ENCODE data around the gene BLOC1S5. TPM values are rescaled to one million over a fixed set of nuclear protein-coding genes. Genes with fewer than 3 reads are reported as not detected.

Gene BLOC1S5
- total and polyA plus RNA-seq, 2 donors (not counting 3 experiments of a cell fraction or from before 2014, with no cell fraction given) = 3.9 to 19.1 TPM

DNA sequence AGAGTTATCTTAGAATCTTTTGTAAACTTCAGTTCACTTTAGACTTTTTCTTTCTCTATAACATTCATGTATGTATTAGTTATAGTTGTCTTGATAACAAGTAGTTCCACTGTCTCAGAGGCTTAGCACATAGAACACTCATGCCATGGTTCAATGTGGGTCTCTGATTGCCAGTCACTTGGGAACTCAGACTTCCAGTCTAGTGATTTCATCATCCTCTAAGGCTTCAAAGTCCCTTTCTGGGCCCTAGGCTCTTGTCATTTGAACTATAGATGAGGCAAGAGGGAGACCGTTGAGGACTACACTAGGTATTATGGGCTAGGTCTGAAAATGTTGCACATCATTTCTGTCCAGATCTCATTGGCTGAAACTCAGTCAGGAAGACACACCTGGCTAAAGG is 46.5 kb upstream of the BLOC1S5 start:
- Histone ChIP-seq H3K9ac (replicated peaks; ENCODE audit: extremely low read depth, insufficient read depth, low read length) (no peak overlapping the region), H3K27ac (ENCODE audit: insufficient read depth, low read depth, low read length) (no peak overlapping the region), H3K4me3 (replicated peaks in 1 of 3; ENCODE audit: insufficient read depth in 1 of 3, low read depth in 1 of 3, low read length in 3 of 3) (no peak overlapping the region), H3K9me3 (replicated peaks; ENCODE audit: control insufficient read depth, insufficient read depth, low read length) (no peaks in the 10 kb centered on the region), H3K4me2 (ENCODE audit: insufficient read depth, low read length) (no peak overlapping the region), H3K79me2 (ENCODE audit: control insufficient read depth, insufficient read depth, low read length) (no peaks in the 10 kb centered on the region), H3K27me3 (ENCODE audit: control insufficient read depth in 2 of 2, insufficient read depth in 2 of 2, low read length in 2 of 2) (no peaks in the 10 kb centered on the region), H3K4me1 (ENCODE audit: control insufficient read depth, extremely low read depth, insufficient read depth, low read length) (peaks cover 18% of the 10 kb centered on the region), H4K20me1 (replicated peaks; ENCODE audit: control insufficient read depth, extremely low read depth, insufficient read depth, low read length) (no peaks in the 10 kb centered on the region), H3K9me1 (replicated peaks; ENCODE audit: control insufficient read depth, extremely low read depth, insufficient read depth, low read length) (no peaks in the 10 kb centered on the region), H2AFZ (ENCODE audit: low read depth, low read length) (no peak overlapping the region), H3K36me3 (ENCODE audit: control insufficient read depth in 2 of 2, extremely low read depth in 1 of 2, insufficient read depth in 2 of 2, low read length in 2 of 2) (no peaks in the 10 kb centered on the region)
- no peak for TF ChIP-seq GATA2 (IDR thresholded peaks at IDR 0.05; ENCODE audit: insufficient read depth, insufficient read length, low read depth, low read length)
- intact Hi-C loops (cut with micrococcal nuclease) = no loop called here
- POLR2A ChIA-PET = no interaction called here
- FAIRE-seq (no peak), DNase-seq (ENCODE audit: low read depth, low spot score) (no peak)
- dilution Hi-C loops (cut with MboI; ENCODE audit: extremely low pct_ligation_motif_present, low sequenced_read_pairs) = no loop called here
- BruUV-seq (replicated peaks) = no TSS peak
- CTCF ChIA-PET = interaction anchor here (0.9 kb wide), 1 partner anchor 108 kb away, joined by 3 read pairs; no protein-coding TSS in a partner anchor

DNA sequence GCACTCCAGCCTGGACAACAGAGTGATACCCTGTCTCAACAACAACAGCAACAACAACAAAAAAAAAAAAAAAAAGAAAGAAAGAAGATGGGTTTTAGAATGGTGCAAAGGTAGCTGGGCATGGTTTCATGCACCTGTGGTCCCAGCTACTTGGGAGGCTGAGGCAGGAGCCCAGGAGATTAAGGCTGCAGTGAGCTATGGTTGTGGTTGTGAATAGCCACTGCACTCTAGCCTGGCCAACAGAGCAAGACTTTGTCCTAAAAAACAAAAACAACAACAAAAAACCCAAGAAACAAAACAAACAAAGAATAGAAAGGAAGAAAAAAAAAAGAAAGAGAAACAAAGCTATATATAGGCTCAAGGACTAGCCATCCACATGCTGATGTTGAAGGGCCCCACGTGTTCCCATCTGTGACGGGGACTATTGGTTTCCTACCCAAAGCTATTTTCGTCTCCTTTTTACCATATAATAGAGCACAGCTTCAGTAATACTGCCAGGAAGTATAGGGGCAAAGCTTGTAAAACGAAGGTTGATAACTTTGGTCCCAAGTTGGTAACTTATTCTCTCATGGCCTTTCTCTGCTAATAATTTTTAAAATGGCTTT is 46.0 kb upstream of the BLOC1S5 start:
- intact Hi-C loops (cut with micrococcal nuclease) = no loop called here
- BruUV-seq (replicated peaks) = no TSS peak
- H3K36me3 ChIP-seq (ENCODE audit: control insufficient read depth in 2 of 2, extremely low read depth in 1 of 2, insufficient read depth in 2 of 2, low read length in 2 of 2) = no peaks in the 10 kb centered on the region
- dilution Hi-C loops (cut with MboI; ENCODE audit: extremely low pct_ligation_motif_present, low sequenced_read_pairs) = no loop called here
- ChIA-PET POLR2A (no interaction called here), CTCF (interaction anchor here (0.9 kb wide), 1 partner anchor 109 kb away, joined by 3 read pairs; no protein-coding TSS in a partner anchor)
- H3K9ac ChIP-seq (replicated peaks; ENCODE audit: extremely low read depth, insufficient read depth, low read length) = no peak overlapping the region
- peaks cover 18% of the 10 kb centered on the region for H3K4me1 ChIP-seq (ENCODE audit: control insufficient read depth, extremely low read depth, insufficient read depth, low read length)
- H2AFZ ChIP-seq (ENCODE audit: low read depth, low read length) = no peak overlapping the region
- H4K20me1 ChIP-seq (replicated peaks; ENCODE audit: control insufficient read depth, extremely low read depth, insufficient read depth, low read length) = no peaks in the 10 kb centered on the region
- H3K4me2 ChIP-seq (ENCODE audit: insufficient read depth, low read length) = no peak overlapping the region
- H3K27me3 ChIP-seq (ENCODE audit: control insufficient read depth in 2 of 2, insufficient read depth in 2 of 2, low read length in 2 of 2) = no peaks in the 10 kb centered on the region
- DNase-seq (ENCODE audit: low read depth, low spot score) (no peak), FAIRE-seq (no peak)
- H3K79me2 ChIP-seq (ENCODE audit: control insufficient read depth, insufficient read depth, low read length) = no peaks in the 10 kb centered on the region
- no peak for TF ChIP-seq GATA2 (IDR thresholded peaks at IDR 0.05; ENCODE audit: insufficient read depth, insufficient read length, low read depth, low read length)
- TF ChIP-seq, protein P1, sequence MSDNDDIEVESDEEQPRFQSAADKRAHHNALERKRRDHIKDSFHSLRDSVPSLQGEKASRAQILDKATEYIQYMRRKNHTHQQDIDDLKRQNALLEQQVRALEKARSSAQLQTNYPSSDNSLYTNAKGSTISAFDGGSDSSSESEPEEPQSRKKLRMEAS (IDR thresholded peaks at IDR 0.05; ENCODE audit: insufficient read depth, insufficient read length) = no peak
- no peak for TF ChIP-seq EZH2 (IDR thresholded peaks at IDR 0.05; ENCODE audit: borderline replicate concordance, low read depth, low read length, severe bottlenecking)
- TF ChIP-seq MYC (IDR thresholded peaks at IDR 0.05; ENCODE audit: low read depth, low read length) = no peak
- TF ChIP-seq FOS (IDR thresholded peaks at IDR 0.05; ENCODE audit: borderline replicate concordance, insufficient read depth, low read length) = no peak
- no peak for TF ChIP-seq JUN (IDR thresholded peaks at IDR 0.05; ENCODE audit: borderline replicate concordance, insufficient read depth, insufficient read length, low read depth)
- TF ChIP-seq POLR2A (IDR thresholded peaks at IDR 0.05; ENCODE audit: low read depth, low read length) = no peak
- TF ChIP-seq POLR2AphosphoS5 (IDR thresholded peaks at IDR 0.05; ENCODE audit: insufficient read depth, low read depth, low read length) = no peak
- H3K4me3 ChIP-seq (replicated peaks in 1 of 3; ENCODE audit: insufficient read depth in 1 of 3, low read depth in 1 of 3, low read length in 3 of 3) = no peak overlapping the region
- H3K27ac ChIP-seq (ENCODE audit: insufficient read depth, low read depth, low read length) = no peak overlapping the region
- no peaks in the 10 kb centered on the region for H3K9me3 ChIP-seq (replicated peaks; ENCODE audit: control insufficient read depth, insufficient read depth, low read length)
- no peaks in the 10 kb centered on the region for H3K9me1 ChIP-seq (replicated peaks; ENCODE audit: control insufficient read depth, extremely low read depth, insufficient read depth, low read length)

All from endothelial cell of umbilical vein (primary cell).